GM18858 (cell line): Measurements from ENCODE around the gene GRIK3.

Source experiments
- ATAC-seq: cut with Tn5 transposase; IDR thresholded peaks from one replicate; pipeline ENCODE4 v1.9.1; 2021; ENCODE audit not compliant: unreplicated experiment

GRIK3 gene

GRCh38 chr1:36881541-36881940, 152.8 kb downstream of the GRIK3 start:
- ATAC-seq: no peak

DNA sequence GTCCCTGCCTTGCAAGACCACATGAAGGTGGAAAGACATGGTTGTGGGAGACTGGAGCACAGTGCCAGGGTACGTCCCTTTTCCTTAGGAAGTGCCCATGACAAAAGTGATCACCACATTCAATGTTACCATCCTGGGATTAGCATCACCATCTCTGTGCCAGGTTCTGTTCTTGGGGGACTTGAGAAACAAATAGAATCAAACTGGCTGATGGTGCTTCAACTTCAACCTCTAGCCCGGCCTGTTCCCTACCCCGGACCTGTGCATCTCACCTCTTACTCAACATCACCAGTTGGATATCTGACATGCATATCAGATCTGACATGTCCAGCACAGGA, 153.3 kb downstream of the GRIK3 start:
- no peak for ATAC-seq

DNA sequence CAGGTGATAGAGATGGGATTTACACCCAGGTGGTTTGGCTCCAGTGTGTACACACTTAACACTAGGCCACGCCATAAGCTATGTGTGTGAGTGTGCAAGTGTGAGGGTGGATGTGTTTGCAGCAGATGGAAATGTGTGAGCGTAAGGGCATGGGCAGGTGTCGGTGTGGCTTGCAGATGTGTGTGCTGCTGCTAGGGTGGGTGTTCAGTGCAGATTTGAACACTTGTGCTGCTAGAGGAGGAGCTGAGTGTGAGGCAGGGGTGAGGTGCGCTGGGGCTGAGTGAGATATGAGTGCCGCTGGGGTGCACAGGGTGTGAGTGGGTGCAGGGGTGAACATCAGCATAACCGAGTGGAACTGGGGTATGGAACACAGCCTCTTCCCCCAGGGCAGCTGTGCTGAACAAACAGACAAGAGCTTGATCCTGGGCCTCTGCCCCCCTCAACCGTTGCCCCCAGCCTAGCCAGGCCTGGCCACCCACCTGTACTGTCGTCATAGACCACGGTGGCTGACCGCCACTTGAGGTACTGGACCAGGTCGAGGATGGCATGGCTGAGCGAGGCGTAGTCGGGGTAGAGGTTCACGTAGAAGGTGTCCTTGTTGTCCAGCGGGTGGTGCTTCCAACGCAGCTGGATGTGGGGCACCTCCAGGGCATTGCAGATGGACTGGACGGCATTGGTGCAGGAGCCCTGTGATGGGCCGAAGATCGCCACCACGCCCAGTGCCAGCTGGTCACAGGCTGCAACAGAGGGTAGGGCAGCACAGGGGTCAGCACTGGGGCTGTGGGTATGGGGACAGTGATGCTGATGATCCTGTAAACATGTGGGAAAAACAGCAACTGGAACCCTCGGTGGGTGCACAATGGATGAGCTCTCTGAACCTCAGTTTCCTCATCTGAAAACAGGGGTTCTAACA, 153.9 kb downstream of the GRIK3 start:
- no peak for ATAC-seq

- ATAC-seq: no peak
Measured at GRCh38 chr1:36879613-36880012, 154.7 kb downstream of the GRIK3 start.

- ATAC-seq: no peak
Measured at GRCh38 chr1:36876990-36877389, 157.3 kb downstream of the GRIK3 start.

- ATAC-seq: no peak
Measured at GRCh38 chr1:36874271-36875060, 159.8 kb downstream of the GRIK3 start.

DNA sequence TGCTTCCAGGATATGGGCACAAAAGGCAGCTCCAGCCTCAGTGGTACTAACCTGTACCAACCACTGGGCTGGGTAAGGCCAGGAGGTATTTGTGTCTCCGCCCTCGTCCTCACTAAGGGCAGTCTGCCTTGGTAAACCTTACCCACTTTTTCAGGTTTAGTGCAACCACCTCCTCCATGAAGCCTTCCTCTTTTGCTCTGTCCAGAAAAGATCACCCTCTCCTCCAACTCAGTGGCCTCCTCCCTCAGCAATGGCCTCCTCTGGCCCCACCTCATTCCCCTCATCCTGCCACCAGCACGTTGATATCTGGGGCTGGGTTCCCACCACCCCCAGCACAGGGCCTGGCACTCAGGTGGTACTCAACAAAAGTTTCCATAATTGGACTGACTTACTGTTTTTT, 161.5 kb downstream of the GRIK3 start:
- no peak for ATAC-seq

DNA sequence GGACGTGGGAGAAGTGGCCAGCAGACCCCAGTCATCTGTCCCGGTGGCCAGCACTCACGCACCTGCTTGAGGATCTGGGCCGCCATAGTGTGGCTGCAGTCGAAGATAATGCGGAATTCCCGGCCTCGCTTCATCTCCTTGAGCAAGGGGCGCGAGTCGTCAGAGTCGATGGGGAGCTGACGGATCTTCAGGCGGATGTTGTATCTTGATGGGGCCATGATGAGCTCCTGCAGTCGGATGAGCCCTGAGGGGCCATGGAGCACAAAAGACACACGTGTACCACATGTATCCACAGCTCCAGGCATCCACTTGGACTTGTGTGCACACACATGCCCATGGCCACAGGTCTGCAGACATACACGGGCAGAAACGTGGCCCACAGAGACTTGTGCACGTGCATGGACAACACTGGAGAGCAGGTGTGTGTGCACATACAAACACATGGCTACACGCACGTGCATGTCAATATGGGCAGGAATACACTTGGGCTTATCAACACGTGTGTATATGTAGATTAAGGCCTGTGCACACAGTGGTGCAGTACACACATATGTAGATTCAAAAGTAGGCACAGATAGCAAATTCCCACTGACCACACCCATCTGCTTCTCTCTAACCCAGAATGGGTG, 162.1 kb downstream of the GRIK3 start:
- ATAC-seq: no peak

DNA sequence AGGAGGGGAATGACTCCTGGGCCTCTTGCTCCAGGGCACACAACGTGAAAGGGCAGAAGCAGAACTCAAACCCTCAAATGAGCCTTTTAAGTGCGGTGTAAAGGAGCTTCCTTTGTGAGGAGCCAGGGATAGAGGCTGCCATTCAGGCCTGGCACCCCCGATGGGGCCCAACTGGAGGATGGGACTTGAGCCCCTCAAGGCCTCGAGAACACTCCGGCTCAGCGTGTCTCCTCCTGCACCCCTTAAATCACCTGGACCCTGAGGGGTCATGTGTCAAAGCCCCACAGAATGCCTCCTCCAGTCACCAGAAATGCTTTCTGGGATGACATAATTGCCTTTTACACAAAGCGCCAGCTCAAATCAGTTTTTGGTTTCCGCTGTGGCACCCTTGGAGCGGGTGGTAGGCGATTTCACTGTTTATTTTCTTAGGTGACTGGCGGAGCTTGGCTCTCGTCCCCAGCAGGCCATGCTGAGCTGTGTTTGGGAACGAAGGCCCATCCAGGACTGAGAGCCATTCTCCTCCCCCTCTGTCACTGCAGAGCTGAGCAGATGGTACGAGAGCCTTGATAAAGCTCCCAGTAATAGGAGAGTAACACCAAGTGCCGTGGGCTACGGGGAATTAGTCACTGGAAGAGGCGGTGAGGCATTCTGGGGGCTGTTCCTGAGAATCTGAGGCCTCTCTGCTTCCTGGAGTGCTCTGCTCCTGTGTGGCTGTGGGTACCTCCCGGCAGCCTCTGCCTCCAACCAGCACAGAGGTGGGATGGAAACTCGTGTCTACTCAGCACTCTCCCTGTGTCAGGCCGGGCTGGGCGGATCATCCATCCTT, 163.0 kb downstream of the GRIK3 start:
- ATAC-seq: no peak

GRCh38 chr1:36869826-36870225, 164.5 kb downstream of the GRIK3 start:
- ATAC-seq: no peak

- no peak for ATAC-seq
Measured at GRCh38 chr1:36869054-36869453, 165.3 kb downstream of the GRIK3 start.

GRCh38 chr1:36867575-36867974, 166.7 kb downstream of the GRIK3 start:
- ATAC-seq: no peak

DNA sequence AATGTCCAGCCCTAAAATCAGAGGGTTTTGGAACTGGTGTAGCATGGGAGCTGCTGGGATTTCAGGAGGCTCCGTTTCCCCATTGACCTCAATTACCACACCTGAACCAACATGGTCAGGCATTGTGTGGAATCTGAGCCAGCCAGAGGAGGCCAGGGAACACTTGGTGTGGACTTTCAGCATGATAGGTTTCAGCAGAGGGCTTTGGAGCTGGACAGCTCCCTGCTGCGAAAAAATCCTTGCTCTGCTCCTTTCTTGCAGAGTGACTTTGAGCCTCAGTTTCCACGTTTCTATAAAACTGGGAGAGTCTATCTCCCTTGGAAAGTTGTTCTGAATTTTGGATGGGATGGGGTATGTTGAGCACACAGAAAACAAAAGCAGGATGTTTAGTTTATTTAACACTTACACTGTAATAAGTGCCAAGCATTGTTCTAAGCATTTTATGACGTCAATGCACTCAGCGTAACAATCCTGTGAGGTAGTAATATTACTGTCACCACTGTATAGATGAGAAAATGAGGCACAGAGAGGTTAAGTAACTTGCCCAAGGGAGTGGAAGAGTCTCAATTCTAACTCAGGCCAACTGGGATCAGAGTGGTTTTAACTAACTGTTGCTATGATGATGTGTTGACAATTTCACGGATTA, 168.0 kb downstream of the GRIK3 start:
- ATAC-seq: no peak

DNA sequence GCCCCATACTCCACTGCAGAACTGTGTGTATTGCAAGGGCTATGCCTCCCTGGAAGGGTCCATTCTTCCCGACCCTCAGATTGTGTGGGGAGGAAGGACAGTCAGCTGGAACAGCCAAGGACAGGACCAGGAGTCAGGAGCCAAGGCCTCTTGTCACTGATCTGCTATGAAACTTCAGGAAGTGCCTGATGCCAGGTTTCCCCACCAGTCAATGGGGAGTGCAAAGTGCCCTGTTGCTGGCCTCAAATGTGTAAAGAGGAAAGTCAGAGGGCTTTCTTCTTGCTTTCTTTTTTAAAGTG, 168.8 kb downstream of the GRIK3 start:
- ATAC-seq: no peak

- no peak for ATAC-seq
Measured at GRCh38 chr1:36864823-36865601, 169.3 kb downstream of the GRIK3 start.

DNA sequence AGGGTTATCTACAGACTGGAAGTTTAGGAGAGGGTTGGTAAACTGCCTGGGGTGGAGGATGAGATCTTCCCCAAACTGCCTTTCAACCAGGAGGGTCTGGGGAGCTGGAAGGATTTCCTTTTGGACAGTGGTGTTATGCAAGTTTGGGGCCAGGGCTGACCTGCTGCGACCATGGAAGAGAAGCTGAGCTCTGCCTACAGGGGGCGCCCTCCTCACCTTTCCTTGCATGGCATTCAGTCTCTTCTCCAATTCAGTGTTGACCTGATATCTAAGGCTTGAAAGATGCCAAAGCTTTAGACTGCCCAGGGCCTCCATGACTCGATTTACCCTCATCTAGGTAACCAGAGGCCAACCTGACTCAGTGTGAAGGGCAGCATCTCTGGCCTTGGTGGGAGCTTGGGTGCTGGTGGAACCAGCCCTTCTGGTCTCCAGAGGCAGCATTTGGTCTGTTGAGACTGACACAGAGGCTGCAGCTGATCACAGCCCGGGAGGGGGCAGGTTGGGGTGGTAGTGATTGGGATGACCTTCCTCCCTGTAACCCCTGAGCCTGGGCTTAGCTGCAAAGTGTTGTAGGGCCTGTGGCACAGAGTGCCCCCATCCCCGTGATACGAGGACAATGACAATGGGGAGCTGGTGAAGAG, 170.0 kb downstream of the GRIK3 start:
- ATAC-seq: no peak

GRCh38 chr1:36863500-36863899, 170.8 kb downstream of the GRIK3 start:
- no peak for ATAC-seq

- ATAC-seq: no peak
Measured at GRCh38 chr1:36863061-36863460, 171.3 kb downstream of the GRIK3 start.

GRCh38 chr1:36861375-36861774, 172.9 kb downstream of the GRIK3 start:
- no peak for ATAC-seq
